Measurements from ENCODE around the gene SERGEF.

The SERGEF gene

DNA sequence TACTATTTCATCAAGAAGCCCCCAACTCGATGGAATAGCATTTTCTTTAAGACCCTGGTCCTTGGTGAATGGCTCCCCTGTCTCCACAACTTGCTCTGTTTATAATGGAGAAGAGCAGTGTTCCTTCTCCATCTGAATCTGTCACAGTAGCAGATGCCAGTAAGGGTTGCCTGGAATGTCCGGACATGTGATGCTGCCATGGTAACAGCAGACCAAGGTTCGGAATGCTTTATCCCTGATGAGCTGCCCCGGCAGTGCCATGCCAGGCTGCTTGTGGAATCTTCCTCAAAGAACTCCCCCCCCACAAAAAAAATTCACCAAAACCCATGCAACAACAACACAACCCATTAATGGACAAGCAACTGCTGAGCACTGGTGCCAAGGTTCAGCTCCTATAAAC, 205.8 kb downstream of the SERGEF start:
- DNase-seq: no peak

- DNase-seq: no peak
Measured at GRCh38 chr11:17805873-17806272, 207.0 kb downstream of the SERGEF start.

DNA sequence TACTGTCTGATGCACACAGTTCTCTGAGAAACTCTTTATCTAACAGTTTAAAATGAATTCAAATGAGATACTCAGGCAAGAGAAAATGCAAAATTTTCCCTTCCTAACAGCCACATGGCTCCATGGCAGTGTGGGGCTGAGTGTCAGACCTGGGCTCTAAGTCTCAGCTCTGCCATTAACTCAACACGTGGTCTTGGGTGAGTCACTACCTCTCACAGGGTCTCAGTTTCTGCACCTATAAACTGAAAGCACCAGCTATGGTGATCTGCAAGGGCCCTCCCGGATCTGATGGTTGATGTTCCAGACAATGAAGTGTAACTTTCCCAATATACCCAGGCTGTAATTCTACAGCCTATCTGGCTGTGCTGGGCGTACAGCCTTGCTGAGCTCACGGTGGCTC, 207.8 kb downstream of the SERGEF start:
- no peak for DNase-seq

DNA sequence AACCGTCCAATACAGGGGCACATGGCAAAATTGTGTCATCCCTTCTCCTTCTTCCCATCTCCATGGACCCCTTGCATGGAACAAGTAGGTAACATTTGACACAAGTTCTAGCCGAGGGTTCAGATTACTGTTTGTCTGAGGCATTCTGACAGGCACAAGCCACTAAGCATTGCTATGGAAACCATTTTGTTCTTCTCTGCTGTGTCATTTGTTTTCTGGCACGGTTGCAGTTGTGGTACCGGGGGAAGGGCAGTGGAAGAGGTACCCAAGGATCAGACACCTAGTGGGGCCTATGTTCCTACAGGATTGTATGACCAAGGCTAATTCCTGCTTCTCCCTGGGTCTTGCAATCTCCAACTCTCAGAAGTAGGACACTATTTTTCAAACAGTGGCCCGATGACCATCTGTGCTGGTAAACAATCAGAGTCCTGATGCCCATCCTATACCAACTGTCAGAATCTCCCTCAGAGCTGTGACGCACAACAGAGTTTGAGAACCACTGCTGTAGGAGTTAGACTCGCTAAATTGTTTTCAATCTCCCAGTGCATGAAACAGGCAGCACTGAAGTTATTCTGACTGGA, 209.0 kb downstream of the SERGEF start:
- DNase-seq: peak in 1 of 2 experiments; percentile 22

- no peak for DNase-seq
Measured at GRCh38 chr11:17802491-17802890, 210.4 kb downstream of the SERGEF start.

DNA sequence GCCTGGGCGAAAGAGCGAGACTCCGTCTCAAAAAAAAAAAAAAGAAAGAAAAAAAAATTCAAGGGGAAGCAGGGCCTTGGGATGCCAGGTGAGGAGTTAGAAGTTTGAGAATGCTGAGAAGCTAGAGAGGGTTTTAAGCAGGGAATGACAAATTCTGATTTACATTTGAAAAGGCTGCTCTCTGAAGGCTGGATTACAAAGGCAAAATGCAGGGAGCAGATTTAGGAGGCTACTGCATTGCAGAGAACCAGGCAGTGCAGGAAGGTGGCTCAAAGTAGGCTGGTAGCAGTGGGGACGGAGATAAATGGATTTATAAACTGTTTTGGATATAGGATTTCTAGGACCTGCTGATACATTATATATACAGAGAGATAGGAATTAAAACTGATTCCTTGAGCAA, 211.7 kb downstream of the SERGEF start:
- DNase-seq: no peak

GRCh38 chr11:17799147-17799546, 213.7 kb downstream of the SERGEF start:
- DNase-seq: no peak

DNA sequence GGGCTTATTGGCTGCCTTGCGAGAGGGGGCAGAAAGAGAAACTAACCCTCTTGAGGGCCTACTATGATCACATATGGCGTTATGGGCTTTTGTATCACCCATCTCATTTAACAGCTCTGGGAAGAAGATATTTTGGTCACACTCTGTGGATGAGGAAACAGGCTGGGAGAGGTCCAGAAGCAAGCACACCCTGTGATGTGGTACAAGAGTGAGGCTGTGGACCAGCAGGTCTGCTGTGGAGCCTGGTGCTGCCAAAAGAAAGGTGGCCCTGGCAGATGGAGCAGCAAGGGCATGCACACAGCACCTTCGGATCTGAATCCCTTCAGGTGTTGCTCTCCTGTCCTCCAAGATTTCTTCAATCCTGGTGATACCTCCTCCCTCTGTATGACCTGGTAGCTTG, 214.1 kb downstream of the SERGEF start:
- no peak for DNase-seq

DNA sequence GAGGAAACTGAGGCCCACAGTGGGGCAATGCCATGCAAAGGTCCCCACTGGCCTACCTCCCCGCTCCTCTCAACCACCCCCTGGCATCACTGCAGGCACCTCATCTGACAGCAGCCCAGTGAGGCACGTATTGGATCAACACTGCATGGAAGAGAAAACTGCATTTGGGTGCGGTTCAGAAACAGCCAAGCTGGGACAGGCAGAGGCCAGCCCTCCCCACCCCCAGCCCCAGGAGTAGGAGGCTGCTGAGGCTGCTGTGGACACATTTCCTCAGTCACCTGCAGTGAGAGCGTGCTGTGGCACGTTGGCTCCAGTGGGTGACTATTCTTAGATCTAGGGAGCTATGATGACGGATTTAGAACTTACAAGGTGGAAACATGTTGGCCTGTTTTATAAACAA, 214.6 kb downstream of the SERGEF start:
- no peak for DNase-seq

GRCh38 chr11:17796154-17796553, 216.7 kb downstream of the SERGEF start:
- DNase-seq: no peak

GRCh38 chr11:17794981-17795380, 217.9 kb downstream of the SERGEF start:
- no peak for DNase-seq

DNA sequence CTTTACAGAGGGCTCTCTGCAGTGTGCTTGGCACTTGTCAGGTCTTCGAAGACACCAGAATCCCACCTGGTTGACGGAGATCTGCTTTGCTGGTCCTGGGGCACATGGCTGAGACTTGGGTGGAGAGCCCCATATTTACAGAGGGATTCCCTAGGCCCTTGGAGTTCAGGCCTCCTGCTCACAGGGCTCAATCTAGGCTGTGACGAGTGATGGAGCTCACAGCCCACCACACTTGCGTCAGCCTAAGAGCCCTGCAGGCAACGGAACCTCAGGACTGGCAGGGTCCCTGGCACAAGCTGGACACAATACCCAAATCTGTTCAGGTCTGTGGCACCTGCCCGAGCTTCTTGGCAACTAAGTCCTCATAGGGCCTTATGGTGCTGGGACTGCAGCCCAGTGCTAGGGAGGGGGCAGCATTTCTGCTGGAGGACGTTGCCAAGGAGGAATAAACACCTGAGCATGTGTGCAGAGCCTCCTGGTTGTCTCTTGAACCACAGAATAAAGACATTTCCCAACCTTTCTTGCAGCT, 219.1 kb downstream of the SERGEF start:
- no peak for DNase-seq

DNA sequence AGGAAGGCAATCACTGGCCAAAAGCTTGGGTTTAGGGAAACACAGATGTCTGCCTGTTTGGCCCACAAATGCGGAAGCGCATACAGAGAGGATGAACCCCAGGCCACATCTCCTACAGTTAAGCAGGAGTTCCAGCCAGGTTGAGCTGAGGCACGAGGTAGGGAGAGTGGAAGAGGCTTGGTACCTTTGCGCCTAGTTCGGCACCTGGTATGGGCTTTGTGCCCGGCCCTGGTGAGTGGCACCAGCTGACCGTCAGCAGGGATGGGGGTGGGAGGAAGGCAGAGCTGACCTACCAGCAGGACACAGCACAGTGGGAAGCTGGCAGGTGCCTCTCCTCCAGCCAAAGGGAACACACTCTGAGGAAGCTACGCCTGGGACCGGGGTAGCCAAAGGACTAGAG, 220.7 kb downstream of the SERGEF start:
- DNase-seq: no peak

DNA sequence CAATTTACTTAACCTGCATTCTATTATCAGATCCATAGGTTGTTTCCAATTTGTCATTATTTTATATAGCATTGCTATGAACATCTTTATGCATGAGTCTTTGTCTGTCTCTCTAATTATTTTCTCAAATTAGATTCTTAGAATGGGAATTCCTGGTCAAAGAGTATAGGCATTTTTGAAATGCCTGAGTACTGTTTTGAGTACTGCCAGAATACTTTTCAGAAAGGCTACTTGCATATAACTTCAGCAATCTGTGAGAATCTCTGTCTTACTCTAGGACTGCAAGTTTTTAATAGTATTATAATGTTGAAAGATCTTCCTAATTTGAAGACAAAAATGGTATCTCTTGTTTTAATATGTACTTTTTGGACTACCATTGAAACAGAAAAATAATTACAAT, 221.7 kb downstream of the SERGEF start:
- DNase-seq: no peak

GRCh38 chr11:17790453-17790852, 222.4 kb downstream of the SERGEF start:
- no peak for DNase-seq

- no peak for DNase-seq
Measured at GRCh38 chr11:17788084-17788483, 224.8 kb downstream of the SERGEF start.

DNA sequence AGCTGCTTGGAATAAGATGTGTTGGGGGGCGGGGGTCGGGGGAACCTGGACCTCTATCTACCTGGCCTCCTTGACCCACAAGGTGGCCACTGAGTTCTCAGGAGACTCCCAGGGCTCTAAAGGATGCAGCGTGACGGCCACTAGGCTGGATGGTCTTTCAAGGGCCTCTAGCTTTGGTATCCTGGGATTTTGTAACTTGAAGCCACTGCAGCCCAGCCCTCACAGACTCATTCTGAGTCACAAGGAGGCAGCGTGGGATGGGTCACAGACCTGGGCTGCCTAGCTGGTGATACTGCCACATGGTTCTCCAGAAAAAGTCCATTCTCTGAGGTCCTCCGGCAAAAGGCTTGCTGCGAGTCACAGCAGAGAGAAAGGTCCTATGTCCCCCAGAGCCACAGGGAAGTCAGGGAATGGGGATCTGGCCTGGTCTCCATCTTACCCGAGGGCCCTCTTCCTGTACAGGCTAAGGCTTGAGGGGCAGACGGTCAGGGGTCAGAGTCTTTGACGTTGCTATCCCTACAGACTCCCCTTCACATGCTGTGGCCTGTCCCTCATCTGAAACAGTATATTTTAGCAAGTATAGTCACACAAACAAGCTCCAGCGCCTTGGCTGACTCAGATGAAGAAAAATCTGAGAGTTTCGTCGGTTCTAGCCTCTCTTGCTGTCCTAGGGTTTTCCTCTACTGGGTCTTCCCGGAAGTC, 225.9 kb downstream of the SERGEF start:
- DNase-seq: no peak

DNA sequence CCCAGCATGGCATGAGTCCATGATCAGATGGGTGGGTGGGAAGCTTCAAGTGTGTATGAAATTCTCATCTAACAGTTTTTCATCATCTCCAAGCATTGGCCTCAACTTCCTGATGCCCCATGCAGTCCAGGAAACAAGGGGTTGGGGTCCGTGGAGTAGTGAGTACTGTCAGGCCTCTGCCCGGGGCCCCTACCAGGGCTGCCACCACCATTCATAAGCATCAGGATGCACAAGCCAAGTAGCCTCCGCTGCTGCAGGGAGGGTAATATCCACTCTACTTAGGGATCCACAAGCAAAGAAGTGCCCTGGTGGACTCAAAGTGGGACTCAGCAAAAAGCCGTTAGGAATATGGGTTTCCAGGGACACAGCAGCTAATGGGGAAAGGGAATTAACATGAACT, 229.0 kb downstream of the SERGEF start:
- no peak for DNase-seq

GRCh38 chr11:17782603-17783337, 230.1 kb downstream of the SERGEF start:
- DNase-seq: no peak

GRCh38 chr11:17782145-17782544, 230.7 kb downstream of the SERGEF start:
- DNase-seq: no peak

GRCh38 chr11:17781626-17782025, 231.2 kb downstream of the SERGEF start:
- DNase-seq: no peak

DNA sequence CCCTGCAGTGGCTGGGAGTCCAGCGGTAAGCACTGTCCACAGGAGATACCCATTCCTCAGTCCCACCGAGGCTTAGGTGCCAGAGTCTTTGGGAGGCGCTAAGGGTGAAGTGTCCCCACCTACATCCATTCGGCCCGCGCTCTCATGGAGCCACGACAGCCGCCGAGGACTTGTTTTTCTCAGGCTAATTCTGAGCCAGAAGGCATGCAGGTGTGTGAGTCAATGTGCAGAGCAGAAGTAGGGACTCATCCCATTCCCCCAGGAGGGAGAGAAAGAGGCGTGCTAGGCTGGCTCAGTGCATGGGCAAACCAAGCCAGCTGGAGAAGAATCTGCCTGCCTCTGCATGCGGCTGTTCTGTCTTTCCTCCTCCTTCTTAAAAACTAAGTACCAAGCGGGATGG, 231.6 kb downstream of the SERGEF start:
- DNase-seq: no peak

DNA sequence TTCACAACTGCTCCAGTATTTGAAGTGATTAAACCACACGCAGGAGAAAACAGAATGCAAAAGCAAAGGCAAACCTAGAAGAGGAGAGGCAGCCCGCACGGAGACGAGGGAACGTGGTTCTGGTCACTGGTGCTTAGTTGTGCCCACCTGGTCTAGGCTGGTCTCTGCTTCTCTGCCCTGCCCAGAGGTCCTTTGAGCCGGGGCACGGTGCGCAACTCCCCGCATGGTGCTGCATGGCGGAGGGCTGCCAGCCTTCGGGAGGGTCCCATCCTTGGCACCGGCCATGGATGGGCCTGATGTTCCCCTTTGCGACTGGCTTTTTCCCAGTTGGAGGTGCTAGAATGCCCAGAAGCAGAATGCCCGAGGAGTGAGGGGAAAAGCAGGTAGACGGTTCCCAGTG, 232.2 kb downstream of the SERGEF start:
- no peak for DNase-seq

All from NCI-H187 (cell line).